Hindlimb muscle (tissue), 1 donor: Measurements from ENCODE around the gene KCNMB2. TPM values are rescaled to one million over a fixed set of nuclear protein-coding genes. Genes with fewer than 3 reads are reported as not detected.
A peak's percentile ranks its signal among the peaks of the same experiment; 100 is the strongest.

ENCODE experiments used
- DNase-seq: peaks from one replicate; pipeline ENCODE4 v3.0.0-alpha.2; 2013
- polyA plus RNA-seq: library from polyadenylated mRNA; unstranded; fragments of 120-200 nt; gene quantifications from one replicate; pipeline ENCODE4 v1.2.1, GENCODE V29; 2013; ENCODE audit not compliant: insufficient read length

KCNMB2 gene
- polyA plus RNA-seq, 1 donor = 9.0 TPM

- DNase-seq = no peak
Measured at GRCh38 chr3:178762385-178762784, 226.1 kb downstream of the KCNMB2 start.

GRCh38 chr3:178765472-178765871 lies 229.2 kb downstream of the KCNMB2 start:
- no peak for DNase-seq

- no peak for DNase-seq
Measured at GRCh38 chr3:178767581-178767980, 231.3 kb downstream of the KCNMB2 start.

- no peak for DNase-seq
Measured at GRCh38 chr3:178768072-178768864, 232.0 kb downstream of the KCNMB2 start.

- no peak for DNase-seq
Measured at GRCh38 chr3:178771511-178771910, 235.3 kb downstream of the KCNMB2 start.

DNA sequence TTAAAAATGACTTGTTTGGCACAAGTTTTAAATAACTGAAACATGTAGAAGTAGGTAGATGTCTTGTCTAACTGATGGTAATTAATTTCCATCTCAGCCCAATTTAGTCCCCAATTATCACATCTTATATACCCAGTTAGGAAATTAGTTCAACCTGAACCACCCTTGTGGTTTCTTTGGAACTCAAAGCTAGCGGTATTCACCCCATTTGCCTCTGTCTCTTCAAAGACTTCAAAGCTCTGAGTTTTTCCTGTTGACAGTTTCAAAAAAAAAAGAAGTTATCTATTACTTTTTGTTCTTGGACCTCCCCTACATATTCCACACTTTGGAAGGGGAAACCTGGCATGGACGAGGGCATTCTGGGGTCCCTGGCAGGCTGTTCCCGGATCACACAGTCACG lies 236.5 kb downstream of the KCNMB2 start:
- no peak for DNase-seq

DNA sequence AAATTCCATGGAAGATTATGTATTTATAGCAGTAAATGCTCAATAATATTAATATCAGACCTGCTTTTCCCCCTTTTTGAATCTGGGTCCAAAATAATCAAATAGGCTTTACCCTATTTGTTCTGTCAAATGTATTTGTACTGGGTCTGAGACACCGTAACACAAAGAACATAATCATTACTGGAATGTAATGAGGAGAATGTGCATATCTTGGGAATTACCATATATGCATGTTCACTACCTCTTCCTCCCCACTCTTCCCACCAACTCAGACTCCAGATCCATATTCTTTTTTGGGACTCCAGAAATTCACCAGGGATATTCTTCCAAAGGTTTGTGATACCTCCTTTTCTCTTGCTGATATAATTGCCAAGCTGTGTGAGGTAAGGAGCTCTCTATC lies 237.1 kb downstream of the KCNMB2 start:
- no peak for DNase-seq

GRCh38 chr3:178777718-178778411 lies 241.6 kb downstream of the KCNMB2 start:
- DNase-seq = no peak

DNA sequence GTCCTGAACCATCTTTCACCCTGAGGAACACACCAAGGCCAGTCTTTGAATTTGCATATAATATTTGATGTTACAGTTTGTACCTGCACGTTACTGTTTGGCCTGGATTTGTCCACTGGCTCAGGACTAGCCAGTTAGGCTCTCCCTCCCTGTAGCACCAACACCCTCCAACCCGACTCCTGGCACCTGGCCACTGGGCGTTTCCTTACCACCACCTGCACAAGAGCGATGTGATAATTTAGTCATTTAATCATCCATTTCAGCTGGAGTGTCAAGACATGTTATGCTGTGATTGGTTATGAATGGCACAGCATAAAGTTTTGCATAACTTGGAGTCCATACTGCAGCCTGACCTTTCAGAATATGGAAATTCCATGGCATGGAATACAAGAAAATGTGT lies 242.4 kb downstream of the KCNMB2 start:
- no peak for DNase-seq

DNA sequence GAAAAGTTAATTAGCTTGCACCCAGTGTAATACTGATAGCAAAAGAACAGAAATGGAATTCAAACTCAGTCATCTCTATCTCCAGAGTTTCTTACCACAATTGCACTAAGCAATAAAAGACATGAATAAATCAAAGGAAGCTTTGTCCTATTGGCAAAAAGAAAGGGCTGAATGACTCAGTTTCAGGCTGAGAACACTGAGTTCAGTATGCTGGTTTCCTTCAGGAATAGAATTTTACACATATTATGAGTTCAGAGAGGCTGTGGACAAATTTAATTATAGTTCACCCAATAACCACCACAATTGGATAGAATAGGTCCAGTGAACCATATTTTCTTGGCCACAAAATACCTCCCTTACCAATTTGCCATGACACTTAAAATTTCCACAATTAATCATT lies 249.7 kb downstream of the KCNMB2 start:
- DNase-seq = no peak

GRCh38 chr3:178787960-178788359 lies 251.7 kb downstream of the KCNMB2 start:
- no peak for DNase-seq

DNA sequence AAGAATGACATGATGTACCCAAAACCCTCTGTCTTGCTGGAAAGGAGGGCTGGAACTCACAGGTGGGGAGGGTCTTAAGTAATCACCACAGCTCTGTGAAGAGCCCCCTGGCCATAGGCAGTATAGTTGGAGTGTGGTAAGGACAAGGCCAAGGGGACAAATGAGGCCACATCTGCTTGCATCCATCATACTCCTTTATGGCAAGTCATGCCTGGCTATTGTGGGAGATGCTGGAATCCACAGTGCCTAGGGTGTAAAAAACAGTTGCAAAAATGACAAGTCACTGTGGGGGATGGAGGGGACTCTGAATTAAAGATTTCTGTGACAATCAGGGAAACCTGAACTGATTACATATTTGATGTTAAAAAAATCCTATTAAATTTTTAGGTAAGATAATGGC lies 258.5 kb downstream of the KCNMB2 start:
- DNase-seq = no peak

GRCh38 chr3:178795349-178795748 lies 259.1 kb downstream of the KCNMB2 start:
- no peak for DNase-seq

DNA sequence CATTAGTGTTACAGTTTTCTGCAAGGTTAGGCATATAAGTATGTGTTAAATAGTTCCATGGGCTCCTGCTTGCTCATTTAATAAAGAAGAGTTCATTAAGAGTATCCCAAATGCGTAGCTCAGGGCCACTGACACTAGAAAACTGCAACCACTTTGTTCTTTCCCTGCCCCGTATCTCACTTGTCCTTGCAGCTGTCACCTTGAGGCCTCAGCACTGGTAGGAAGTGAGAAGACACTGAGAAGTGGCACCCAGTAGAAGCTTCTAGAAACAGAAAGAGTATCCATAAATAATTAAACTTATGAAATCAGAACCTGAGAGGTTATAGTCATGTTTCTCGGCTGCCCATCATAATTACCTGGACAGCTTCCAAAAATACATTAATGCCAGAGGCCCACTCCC lies 266.0 kb downstream of the KCNMB2 start:
- DNase-seq = no peak

- DNase-seq = no peak
Measured at GRCh38 chr3:178802993-178803693, 266.9 kb downstream of the KCNMB2 start.

DNA sequence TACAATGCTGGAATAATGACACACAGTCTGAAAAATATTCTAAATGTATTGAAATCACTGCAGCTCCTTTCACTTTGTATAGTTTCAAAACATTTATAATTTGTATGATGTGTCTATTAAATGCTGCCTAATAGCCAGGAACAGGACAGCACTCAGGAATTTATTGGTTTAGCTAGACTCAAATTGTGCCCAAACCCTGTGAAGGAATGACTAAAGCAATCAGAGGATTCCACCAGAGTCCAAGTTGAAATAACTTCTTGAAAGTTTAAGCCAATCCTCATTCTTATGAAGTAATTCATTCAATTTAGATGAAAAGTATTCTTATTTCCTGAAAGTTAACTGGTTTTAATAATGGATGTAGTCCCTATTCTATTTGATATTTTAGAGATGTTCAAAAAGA lies 268.4 kb downstream of the KCNMB2 start:
- no peak for DNase-seq

DNA sequence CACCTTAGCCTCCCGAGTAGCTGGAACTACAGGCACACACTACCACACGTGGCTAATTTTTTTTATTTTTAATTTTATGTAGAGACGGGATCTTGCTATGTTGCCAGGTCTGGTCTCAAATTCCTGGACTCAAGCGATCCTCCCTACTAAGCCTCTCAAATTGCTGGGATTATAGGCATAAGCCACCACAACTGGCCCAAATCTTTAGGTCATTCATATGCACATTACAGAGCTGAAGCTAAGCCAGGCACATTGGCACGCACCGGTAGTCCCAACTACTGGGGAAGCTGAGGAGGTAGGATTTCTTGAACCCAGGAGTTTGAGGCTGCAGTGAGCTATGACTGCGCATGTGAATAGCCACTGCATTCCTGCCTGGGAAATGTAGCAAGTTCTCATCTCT lies 269.5 kb downstream of the KCNMB2 start:
- DNase-seq = no peak

- DNase-seq = no peak
Measured at GRCh38 chr3:178806651-178807050, 270.4 kb downstream of the KCNMB2 start.

DNA sequence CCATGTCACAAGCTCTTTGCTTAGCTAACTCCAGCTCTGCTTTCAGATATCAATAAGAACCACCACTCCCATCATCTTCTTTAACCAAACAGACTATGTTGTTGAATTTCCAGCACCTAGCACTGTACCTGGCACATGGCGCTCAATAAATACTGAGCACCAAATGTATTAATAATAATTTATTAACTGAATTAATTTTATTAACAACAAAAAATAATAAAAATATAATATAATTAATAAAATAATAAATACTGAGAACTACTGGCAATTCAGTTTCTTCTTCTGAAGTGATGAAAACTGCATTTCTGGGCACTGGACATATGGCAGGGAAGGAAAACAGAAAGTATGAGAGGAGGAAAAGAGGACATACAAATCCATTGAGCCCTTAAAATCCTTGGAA lies 271.5 kb downstream of the KCNMB2 start:
- DNase-seq = no peak

DNA sequence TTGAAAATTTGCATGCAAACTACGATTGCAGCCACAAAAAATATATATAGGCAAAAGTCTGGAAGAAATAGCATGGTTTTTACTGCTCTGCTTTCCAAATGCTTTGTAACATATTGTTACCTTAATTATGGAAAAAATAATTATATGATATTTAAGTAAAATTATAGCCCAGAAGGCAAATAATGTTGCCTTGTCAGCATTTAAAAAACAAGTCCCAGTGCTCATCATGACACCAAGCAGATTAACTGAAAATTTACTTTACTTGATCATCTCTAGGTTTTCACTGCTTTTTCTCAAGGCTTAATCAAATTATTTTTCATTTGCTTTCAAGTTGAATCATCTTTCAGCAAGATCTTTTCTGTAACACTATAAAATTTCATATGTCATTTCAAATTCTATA lies 272.5 kb downstream of the KCNMB2 start:
- no peak for DNase-seq

DNA sequence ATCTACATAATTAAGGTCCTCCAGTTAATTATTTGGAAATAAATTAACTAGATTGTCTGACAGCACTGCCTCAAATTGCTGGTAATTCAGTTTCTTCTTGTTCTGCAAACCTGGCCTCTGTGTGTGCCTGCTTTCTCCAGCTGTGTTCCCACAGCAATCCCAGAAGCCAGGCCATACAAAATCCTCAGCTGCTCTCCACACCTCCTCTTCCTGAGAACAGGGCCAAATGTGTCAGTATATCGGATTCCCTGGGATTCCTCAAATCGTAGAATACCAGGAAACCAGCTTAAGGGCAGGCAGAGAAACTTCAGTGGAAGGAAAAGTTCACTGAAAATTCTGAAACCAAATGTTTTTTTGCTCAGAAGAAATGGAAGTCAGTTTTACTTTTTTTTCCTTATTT lies 273.9 kb downstream of the KCNMB2 start:
- DNase-seq = peak; percentile 80

- no peak for DNase-seq
Measured at GRCh38 chr3:178822722-178823121, 286.5 kb downstream of the KCNMB2 start.

GRCh38 chr3:178823150-178823549 lies 286.9 kb downstream of the KCNMB2 start:
- DNase-seq = no peak
